Smooth muscle cell (in vitro differentiated cells): ENCODE measurements around the gene STARD10. TPM values are rescaled to one million over a fixed set of nuclear protein-coding genes. Genes with fewer than 3 reads are reported as not detected.
"Not testable (repeated sequence)": the region's sequence is repeated elsewhere in the genome, so short reads cannot be mapped to it uniquely, and the experiment has no call there.

Experiments used
- DNase-seq: peaks from one replicate; lab custom pipeline; 2025; ENCODE audit not compliant: unreplicated experiment; lab: John Stamatoyannopoulos, UW
- H2AFZ ChIP-seq: fragments of 200-600 bp; sonication (generic); 2 replicates; pipeline ENCODE4 v1.6.0; 2016; ENCODE audit warnings: antibody characterized with exemption, low read depth, mild to moderate bottlenecking
- H3F3A ChIP-seq: fragments of 200-600 bp; sonication (generic); 2 replicates; pipeline ENCODE4 v1.6.0; 2017; ENCODE audit warnings: antibody characterized with exemption, low read depth
- H3K27ac ChIP-seq: fragments of 200-600 bp; sonication (generic); 2 replicates; pipeline ENCODE4 v1.5.1; 2016; ENCODE audit warnings: low read depth, mild to moderate bottlenecking
- H3K27me3 ChIP-seq: fragments of 200-600 bp; sonication (generic); 2 replicates; pipeline ENCODE4 v1.6.1; 2016; ENCODE audit warnings: low read depth, mild to moderate bottlenecking
- H3K36me3 ChIP-seq: fragments of 200-600 bp; sonication (generic); 2 replicates; pipeline ENCODE4 v1.5.1; 2016; ENCODE audit warnings: low read depth
- H3K4me1 ChIP-seq: fragments of 200-600 bp; sonication (generic); 2 replicates; pipeline ENCODE4 v1.5.1; 2016; ENCODE audit warnings: low read depth
- H3K4me2 ChIP-seq: fragments of 200-600 bp; sonication (generic); 2 replicates; pipeline ENCODE4 v1.6.0; 2016; ENCODE audit warnings: mild to moderate bottlenecking
- H3K4me3 ChIP-seq: fragments of 200-600 bp; sonication (generic); 2 replicates; pipeline ENCODE4 v1.5.1; 2016; ENCODE audit warnings: mild to moderate bottlenecking
- H3K79me2 ChIP-seq: fragments of 200-600 bp; sonication (generic); 2 replicates; pipeline ENCODE4 v1.6.0; 2016; ENCODE audit warnings: low read depth, mild to moderate bottlenecking
- H3K9ac ChIP-seq: fragments of 200-600 bp; sonication (generic); 2 replicates; pipeline ENCODE4 v1.6.0; 2016; ENCODE audit warnings: low read depth
- H3K9me3 ChIP-seq: fragments of 200-600 bp; sonication (generic); replicated peaks from 2 replicates; pipeline ENCODE4 v1.5.1; 2016; ENCODE audit warnings: low read depth
- H4K20me1 ChIP-seq: fragments of 200-600 bp; sonication (generic); 2 replicates; pipeline ENCODE4 v1.6.0; 2016; ENCODE audit warnings: low read depth
- CTCF ChIP-seq: fragments of 200-600 bp; sonication (generic); IDR thresholded peaks from 2 replicates; pipeline ENCODE4 v1.5.1; 2017; ENCODE audit warnings: borderline replicate concordance, mild to moderate bottlenecking, antibody characterized with exemption; ENCODE audit not compliant: insufficient read depth, poor library complexity, severe bottlenecking
- WGBS: methylation state at CpG from one replicate; pipeline ENCODE4 v1.1.7; 2016; ENCODE audit warnings: low lambda C conversion rate; 5-methylcytosine and 5-hydroxymethylcytosine counted together
- polyA plus RNA-seq: library from polyadenylated mRNA; unstranded; fragments of >200 nt; fragmentation: Nextera tagmentation; extraction: Ambion mirVana; gene quantifications from 2 replicates; pipeline ENCODE4 v1.2.1, GENCODE V29; 2016
- total RNA-seq: library from RNA; depleted of rRNA; stranded (reverse); fragments of >200 nt; gene quantifications from 2 replicates; pipeline ENCODE4 v1.2.3, GENCODE V29; 2014

STARD10 gene
- total and polyA plus RNA-seq, 2 experiments from 2014 or later, result 87.7 to 130 TPM

- Histone ChIP-seq H3K36me3 (no peaks in the 10 kb centered on the region), H3K4me2 (no peak overlapping the region), H3K27me3 (no peaks in the 10 kb centered on the region), H4K20me1 (no peaks in the 10 kb centered on the region), H2AFZ (no peak overlapping the region), H3F3A (no peaks in the 10 kb centered on the region), H3K79me2 (no peaks in the 10 kb centered on the region), H3K27ac (no peak overlapping the region), H3K9me3 (no peaks in the 10 kb centered on the region), H3K9ac (no peak overlapping the region), H3K4me3 (no peak overlapping the region), H3K4me1 (no peaks in the 10 kb centered on the region)
- 92% methylated on average over 13 of the region's 13 CpGs for WGBS
- no peak for DNase-seq
- TF ChIP-seq CTCF, result no peak
Measured at GRCh38 chr11:72829178-72829577, 35.3 kb upstream of the STARD10 start.

- H3K9me3 ChIP-seq, result no peaks in the 10 kb centered on the region
- H3K4me3 ChIP-seq, result no peak overlapping the region
- H3K4me2 ChIP-seq, result no peak overlapping the region
- H3K4me1 ChIP-seq, result no peaks in the 10 kb centered on the region
- no peaks in the 10 kb centered on the region for H3K79me2 ChIP-seq
- 95% methylated on average over 7 of the region's 7 CpGs for WGBS
- H3K9ac ChIP-seq, result no peak overlapping the region
- H3K27ac ChIP-seq, result no peak overlapping the region
- H3K27me3 ChIP-seq, result no peaks in the 10 kb centered on the region
- no peaks in the 10 kb centered on the region for H3F3A ChIP-seq
- no peak for TF ChIP-seq CTCF
- H2AFZ ChIP-seq, result no peak overlapping the region
- H4K20me1 ChIP-seq, result no peaks in the 10 kb centered on the region
- no peak for DNase-seq
- no peaks in the 10 kb centered on the region for H3K36me3 ChIP-seq
Measured at GRCh38 chr11:72828692-72829101, 34.9 kb upstream of the STARD10 start.

GRCh38 chr11:72828081-72828567 lies 34.3 kb upstream of the STARD10 start:
- no peak overlapping the region for H3K4me3 ChIP-seq
- no peaks in the 10 kb centered on the region for H3K27me3 ChIP-seq
- no peak for DNase-seq
- H3F3A ChIP-seq, result no peaks in the 10 kb centered on the region
- 86% methylated on average over 11 of the region's 11 CpGs for WGBS
- H3K9ac ChIP-seq, result no peak overlapping the region
- H3K4me2 ChIP-seq, result no peak overlapping the region
- H3K9me3 ChIP-seq, result no peaks in the 10 kb centered on the region
- H3K79me2 ChIP-seq, result no peaks in the 10 kb centered on the region
- H3K27ac ChIP-seq, result no peak overlapping the region
- H2AFZ ChIP-seq, result no peak overlapping the region
- TF ChIP-seq CTCF, result no peak
- no peaks in the 10 kb centered on the region for H3K4me1 ChIP-seq
- H3K36me3 ChIP-seq, result no peaks in the 10 kb centered on the region
- no peaks in the 10 kb centered on the region for H4K20me1 ChIP-seq

- not testable (repeated sequence) for H3K36me3 ChIP-seq, H3K27ac ChIP-seq, H3K9me3 ChIP-seq, H3K4me1 ChIP-seq, H3K27me3 ChIP-seq, H3K9ac ChIP-seq, H3F3A ChIP-seq, H3K79me2 ChIP-seq, DNase-seq, H2AFZ ChIP-seq, H4K20me1 ChIP-seq, H3K4me2 ChIP-seq, H3K4me3 ChIP-seq
- 85% methylated on average over 11 of the region's 11 CpGs for WGBS
Measured at GRCh38 chr11:72827656-72828055, 33.8 kb upstream of the STARD10 start.
